Effector memory CD8-positive, alpha-beta T cell (primary cell): ENCODE data around the gene ARMC9.

Source experiments
- ATAC-seq: fragments of 150-1000 bp; cut with Tn5 transposase; replicated peaks from 2 replicates; pipeline ENCODE4 v1.10.0; 2021; ENCODE audit warnings: mild to moderate bottlenecking, moderate library complexity
- DNase-seq, 3 experiments: peaks; one replicate each; pipeline ENCODE4 v3.0.0; 2021
- H3K27ac Mint-ChIP-seq, 2 donors: one replicate each; pipeline ENCODE4 v1.8.0; 2022; ENCODE audit warnings: mild to moderate bottlenecking in 2 of 2, mixed read lengths in 2 of 2, moderate library complexity in 2 of 2
- H3K27me3 Mint-ChIP-seq, 2 donors: one replicate each; pipeline ENCODE4 v1.8.0; 2022; ENCODE audit warnings: mixed read lengths in 2 of 2
- H3K36me3 Mint-ChIP-seq: one replicate; pipeline ENCODE4 v1.8.0; 2022; ENCODE audit warnings: mild to moderate bottlenecking, moderate library complexity, mixed read lengths; ENCODE audit not compliant: insufficient read depth
- H3K4me1 Mint-ChIP-seq, 2 donors: one replicate each; pipeline ENCODE4 v1.8.0; 2022; ENCODE audit warnings: low read depth in 2 of 2, mixed read lengths in 2 of 2
- H3K4me3 Mint-ChIP-seq, 2 donors: one replicate each; pipeline ENCODE4 v1.8.0; 2022; ENCODE audit warnings: mild to moderate bottlenecking in 2 of 2, mixed read lengths in 2 of 2, moderate library complexity in 2 of 2
- H3K9me3 Mint-ChIP-seq, 2 donors: one replicate each; pipeline ENCODE4 v1.8.0; 2022; ENCODE audit warnings: mixed read lengths in 2 of 2

ARMC9 gene

DNA sequence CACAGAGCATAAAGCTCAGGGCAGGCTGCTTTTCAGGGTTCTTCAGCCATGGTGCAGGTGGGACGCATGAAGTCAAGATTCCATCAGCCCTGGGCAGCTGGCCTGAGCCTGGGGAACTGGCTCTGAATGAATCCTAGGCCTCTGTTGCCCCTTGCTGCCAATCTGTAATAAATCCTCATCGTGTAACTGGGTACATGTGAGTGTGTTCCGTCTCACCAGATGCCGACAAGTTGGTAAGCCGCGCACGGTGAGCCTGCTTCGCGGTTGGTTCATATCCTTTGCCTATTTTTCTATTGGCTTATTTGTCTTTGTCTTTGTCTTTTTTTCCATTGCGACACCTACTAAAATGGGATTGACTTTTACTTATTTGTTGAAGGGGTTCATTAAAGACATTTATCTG, 224.7 kb downstream of the ARMC9 start:
- no peak overlapping the region for H3K4me3 Mint-ChIP-seq
- DNase-seq (no peak), ATAC-seq (no peak)
- H3K27ac Mint-ChIP-seq = no peak overlapping the region
- H3K27me3 Mint-ChIP-seq = peaks cover 6 to 16% of the 10 kb centered on the region in 2 donors
- peaks cover 0 to 10% of the 10 kb centered on the region in 2 donors for H3K4me1 Mint-ChIP-seq
- no peaks in the 10 kb centered on the region for H3K9me3 Mint-ChIP-seq
- H3K36me3 Mint-ChIP-seq = peaks cover 4% of the 10 kb centered on the region
